ENCODE results near the gene DCAF5.

DNA sequence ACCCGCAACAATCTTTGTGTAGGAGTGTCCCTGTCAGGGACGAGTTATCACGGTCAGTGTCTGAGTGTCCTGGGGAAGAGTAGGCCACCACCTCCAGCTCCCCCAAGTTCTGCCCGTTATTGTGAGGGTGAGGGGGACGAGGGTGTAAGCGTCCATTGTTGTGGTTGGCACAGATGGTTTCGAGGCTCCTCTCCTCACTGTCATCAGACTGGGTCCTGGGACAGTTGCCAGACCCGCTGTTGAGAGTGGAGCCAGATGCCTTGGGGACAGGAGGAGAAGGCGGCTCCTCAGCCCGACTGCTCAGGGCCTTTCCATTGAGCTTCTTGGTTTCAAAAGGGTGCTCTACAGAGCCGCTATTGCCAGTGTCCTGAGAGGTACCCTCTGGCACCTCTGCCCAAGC is 98.9 kb downstream of the DCAF5 start:
- TF ChIP-seq, protein P1, sequence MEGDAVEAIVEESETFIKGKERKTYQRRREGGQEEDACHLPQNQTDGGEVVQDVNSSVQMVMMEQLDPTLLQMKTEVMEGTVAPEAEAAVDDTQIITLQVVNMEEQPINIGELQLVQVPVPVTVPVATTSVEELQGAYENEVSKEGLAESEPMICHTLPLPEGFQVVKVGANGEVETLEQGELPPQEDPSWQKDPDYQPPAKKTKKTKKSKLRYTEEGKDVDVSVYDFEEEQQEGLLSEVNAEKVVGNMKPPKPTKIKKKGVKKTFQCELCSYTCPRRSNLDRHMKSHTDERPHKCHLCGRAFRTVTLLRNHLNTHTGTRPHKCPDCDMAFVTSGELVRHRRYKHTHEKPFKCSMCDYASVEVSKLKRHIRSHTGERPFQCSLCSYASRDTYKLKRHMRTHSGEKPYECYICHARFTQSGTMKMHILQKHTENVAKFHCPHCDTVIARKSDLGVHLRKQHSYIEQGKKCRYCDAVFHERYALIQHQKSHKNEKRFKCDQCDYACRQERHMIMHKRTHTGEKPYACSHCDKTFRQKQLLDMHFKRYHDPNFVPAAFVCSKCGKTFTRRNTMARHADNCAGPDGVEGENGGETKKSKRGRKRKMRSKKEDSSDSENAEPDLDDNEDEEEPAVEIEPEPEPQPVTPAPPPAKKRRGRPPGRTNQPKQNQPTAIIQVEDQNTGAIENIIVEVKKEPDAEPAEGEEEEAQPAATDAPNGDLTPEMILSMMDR (IDR thresholded peaks at IDR 0.05), result no peak
- no peak for TF ChIP-seq POLR2A (IDR thresholded peaks at IDR 0.05)
